ENCODE results near the gene DNER.

DNA sequence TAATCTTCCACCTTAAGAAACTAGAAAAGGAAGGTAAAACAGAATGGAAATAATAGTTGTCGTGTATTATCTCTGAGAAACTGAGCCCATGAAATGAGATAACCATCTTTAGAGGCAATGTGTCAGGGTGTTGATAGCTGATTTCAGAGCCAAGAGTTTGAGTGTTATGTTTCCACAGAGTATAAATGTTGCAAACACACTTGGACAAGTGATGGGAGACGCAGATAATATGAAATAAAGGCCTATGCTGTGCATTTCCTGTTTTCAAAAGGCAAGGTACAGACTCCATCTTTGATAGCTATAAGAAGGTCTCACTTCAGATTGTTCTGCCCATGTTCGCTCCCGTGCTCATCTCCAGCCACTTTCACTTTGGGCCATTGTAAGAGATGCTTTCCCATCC is 25.9 kb upstream of the DNER start:
- TF ChIP-seq, protein P1, sequence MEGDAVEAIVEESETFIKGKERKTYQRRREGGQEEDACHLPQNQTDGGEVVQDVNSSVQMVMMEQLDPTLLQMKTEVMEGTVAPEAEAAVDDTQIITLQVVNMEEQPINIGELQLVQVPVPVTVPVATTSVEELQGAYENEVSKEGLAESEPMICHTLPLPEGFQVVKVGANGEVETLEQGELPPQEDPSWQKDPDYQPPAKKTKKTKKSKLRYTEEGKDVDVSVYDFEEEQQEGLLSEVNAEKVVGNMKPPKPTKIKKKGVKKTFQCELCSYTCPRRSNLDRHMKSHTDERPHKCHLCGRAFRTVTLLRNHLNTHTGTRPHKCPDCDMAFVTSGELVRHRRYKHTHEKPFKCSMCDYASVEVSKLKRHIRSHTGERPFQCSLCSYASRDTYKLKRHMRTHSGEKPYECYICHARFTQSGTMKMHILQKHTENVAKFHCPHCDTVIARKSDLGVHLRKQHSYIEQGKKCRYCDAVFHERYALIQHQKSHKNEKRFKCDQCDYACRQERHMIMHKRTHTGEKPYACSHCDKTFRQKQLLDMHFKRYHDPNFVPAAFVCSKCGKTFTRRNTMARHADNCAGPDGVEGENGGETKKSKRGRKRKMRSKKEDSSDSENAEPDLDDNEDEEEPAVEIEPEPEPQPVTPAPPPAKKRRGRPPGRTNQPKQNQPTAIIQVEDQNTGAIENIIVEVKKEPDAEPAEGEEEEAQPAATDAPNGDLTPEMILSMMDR (IDR thresholded peaks at IDR 0.05; ENCODE audit: low read depth, low read length): no peak
- TF ChIP-seq EZH2phosphoT487 (IDR thresholded peaks at IDR 0.05; ENCODE audit: low read depth): no peak

Measured in OCI-LY3 (cell line).